ENCODE results near the gene CAMK2A. TPM values are rescaled to one million over a fixed set of nuclear protein-coding genes. Genes with fewer than 3 reads are reported as not detected.

The CAMK2A gene
- total RNA-seq, 2 experiments from 2014 or later, result not detected

GRCh38 chr5:150297236-150297890 lies 7.8 kb upstream of the CAMK2A start:
- CTCF ChIA-PET, result no interaction called here
- no peak overlapping the region for H3K4me3 Mint-ChIP-seq
- H3K36me3 Mint-ChIP-seq (ENCODE audit: low read depth), result no peaks in the 10 kb centered on the region
- intact Hi-C loops (cut with micrococcal nuclease), result no loop called here
- peaks cover 15% of the 10 kb centered on the region for H3K27me3 Mint-ChIP-seq
- POLR2A ChIA-PET, result no interaction called here
- no peak overlapping the region for H3K27ac Mint-ChIP-seq
- H3K9me3 Mint-ChIP-seq, result no peaks in the 10 kb centered on the region
- no peaks in the 10 kb centered on the region for H3K4me1 Mint-ChIP-seq (ENCODE audit: low read depth)
- TF ChIP-seq, protein P1, sequence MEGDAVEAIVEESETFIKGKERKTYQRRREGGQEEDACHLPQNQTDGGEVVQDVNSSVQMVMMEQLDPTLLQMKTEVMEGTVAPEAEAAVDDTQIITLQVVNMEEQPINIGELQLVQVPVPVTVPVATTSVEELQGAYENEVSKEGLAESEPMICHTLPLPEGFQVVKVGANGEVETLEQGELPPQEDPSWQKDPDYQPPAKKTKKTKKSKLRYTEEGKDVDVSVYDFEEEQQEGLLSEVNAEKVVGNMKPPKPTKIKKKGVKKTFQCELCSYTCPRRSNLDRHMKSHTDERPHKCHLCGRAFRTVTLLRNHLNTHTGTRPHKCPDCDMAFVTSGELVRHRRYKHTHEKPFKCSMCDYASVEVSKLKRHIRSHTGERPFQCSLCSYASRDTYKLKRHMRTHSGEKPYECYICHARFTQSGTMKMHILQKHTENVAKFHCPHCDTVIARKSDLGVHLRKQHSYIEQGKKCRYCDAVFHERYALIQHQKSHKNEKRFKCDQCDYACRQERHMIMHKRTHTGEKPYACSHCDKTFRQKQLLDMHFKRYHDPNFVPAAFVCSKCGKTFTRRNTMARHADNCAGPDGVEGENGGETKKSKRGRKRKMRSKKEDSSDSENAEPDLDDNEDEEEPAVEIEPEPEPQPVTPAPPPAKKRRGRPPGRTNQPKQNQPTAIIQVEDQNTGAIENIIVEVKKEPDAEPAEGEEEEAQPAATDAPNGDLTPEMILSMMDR (IDR thresholded peaks at IDR 0.05), result no peak
- ATAC-seq (no peak), DNase-seq (no peak)

GRCh38 chr5:150296496-150296895 lies 6.9 kb upstream of the CAMK2A start:
- H3K4me1 Mint-ChIP-seq (ENCODE audit: low read depth), result no peaks in the 10 kb centered on the region
- no peak overlapping the region for H3K27ac Mint-ChIP-seq
- DNase-seq, result no peak
- H3K9me3 Mint-ChIP-seq, result no peaks in the 10 kb centered on the region
- intact Hi-C loops (cut with micrococcal nuclease), result no loop called here
- H3K27me3 Mint-ChIP-seq, result peaks cover 13% of the 10 kb centered on the region
- ChIA-PET POLR2A (no interaction called here), CTCF (no interaction called here)
- no peaks in the 10 kb centered on the region for H3K36me3 Mint-ChIP-seq (ENCODE audit: low read depth)
- ATAC-seq, result no peak
- no peak overlapping the region for H3K4me3 Mint-ChIP-seq
- TF ChIP-seq, protein P1 (IDR thresholded peaks at IDR 0.05), result no peak

DNA sequence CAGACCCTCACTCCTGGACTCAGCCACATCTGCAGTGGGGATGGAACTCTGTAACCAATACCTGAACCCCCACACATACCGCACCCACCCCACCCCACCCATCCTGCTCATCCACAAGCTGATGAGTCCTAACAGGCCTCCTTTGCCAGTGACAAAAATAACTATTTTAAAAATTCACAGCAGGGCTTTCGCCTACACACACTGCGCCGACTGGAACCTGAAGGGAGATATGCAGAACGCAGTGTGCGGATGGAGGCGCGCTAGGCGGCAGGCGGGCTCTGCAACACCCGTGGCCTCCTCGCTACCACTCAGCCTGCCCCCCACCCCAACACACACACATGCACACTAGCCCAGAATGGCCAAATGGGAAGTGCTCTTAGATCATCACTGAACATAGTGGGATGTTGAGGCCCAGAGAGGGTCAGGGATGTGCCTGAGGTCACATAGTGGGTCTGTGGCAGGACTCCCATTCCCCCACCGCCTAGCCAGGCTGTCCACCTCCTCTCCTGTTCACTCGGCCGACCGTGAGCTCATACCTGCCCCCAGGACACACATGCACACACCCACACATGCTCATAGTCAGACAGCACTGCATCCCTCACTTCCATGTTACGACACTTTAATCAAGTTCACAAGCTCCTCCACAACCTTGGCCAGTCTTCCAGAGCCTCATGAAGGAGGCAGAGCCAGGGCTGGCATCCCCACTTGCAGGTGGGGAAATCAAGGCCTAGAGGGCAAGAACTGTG lies 6.3 kb upstream of the CAMK2A start:
- H3K4me3 Mint-ChIP-seq, result no peak overlapping the region
- no peaks in the 10 kb centered on the region for H3K4me1 Mint-ChIP-seq (ENCODE audit: low read depth)
- CTCF ChIA-PET, result no interaction called here
- TF ChIP-seq, protein P1 (IDR thresholded peaks at IDR 0.05), result no peak
- intact Hi-C loops (cut with micrococcal nuclease), result no loop called here
- POLR2A ChIA-PET, result no interaction called here
- DNase-seq (no peak), ATAC-seq (no peak)
- no peaks in the 10 kb centered on the region for H3K9me3 Mint-ChIP-seq
- H3K27ac Mint-ChIP-seq, result no peak overlapping the region
- H3K36me3 Mint-ChIP-seq (ENCODE audit: low read depth), result no peaks in the 10 kb centered on the region
- H3K27me3 Mint-ChIP-seq, result peaks cover 8% of the 10 kb centered on the region

GRCh38 chr5:150295172-150295634 lies 5.6 kb upstream of the CAMK2A start:
- POLR2A ChIA-PET, result no interaction called here

More at GRCh38 chr5:150295172-150295634, 5.6 kb upstream of the CAMK2A start:
- Mint-ChIP-seq H3K4me3 (no peak overlapping the region), H3K9me3 (no peaks in the 10 kb centered on the region), H3K4me1 (ENCODE audit: low read depth) (no peaks in the 10 kb centered on the region), H3K27me3 (peaks cover 4% of the 10 kb centered on the region), H3K27ac (no peak overlapping the region), H3K36me3 (ENCODE audit: low read depth) (no peaks in the 10 kb centered on the region)
- DNase-seq (no peak), ATAC-seq (no peak)
- intact Hi-C loops (cut with micrococcal nuclease), result no loop called here
- TF ChIP-seq, protein P1 (IDR thresholded peaks at IDR 0.05), result no peak
- CTCF ChIA-PET, result no interaction called here
